Superior temporal gyrus (tissue), 1 donor: Measurements from ENCODE around the gene SDHA.
"Not testable (repeated sequence)": the region's sequence is repeated elsewhere in the genome, so short reads cannot be mapped to it uniquely, and the experiment has no call there.

Experiments
- DNase-seq: peaks from one replicate; pipeline ENCODE4 v3.0.0-alpha.2; 2016; ENCODE audit errors: extremely low spot score

Gene SDHA

DNA sequence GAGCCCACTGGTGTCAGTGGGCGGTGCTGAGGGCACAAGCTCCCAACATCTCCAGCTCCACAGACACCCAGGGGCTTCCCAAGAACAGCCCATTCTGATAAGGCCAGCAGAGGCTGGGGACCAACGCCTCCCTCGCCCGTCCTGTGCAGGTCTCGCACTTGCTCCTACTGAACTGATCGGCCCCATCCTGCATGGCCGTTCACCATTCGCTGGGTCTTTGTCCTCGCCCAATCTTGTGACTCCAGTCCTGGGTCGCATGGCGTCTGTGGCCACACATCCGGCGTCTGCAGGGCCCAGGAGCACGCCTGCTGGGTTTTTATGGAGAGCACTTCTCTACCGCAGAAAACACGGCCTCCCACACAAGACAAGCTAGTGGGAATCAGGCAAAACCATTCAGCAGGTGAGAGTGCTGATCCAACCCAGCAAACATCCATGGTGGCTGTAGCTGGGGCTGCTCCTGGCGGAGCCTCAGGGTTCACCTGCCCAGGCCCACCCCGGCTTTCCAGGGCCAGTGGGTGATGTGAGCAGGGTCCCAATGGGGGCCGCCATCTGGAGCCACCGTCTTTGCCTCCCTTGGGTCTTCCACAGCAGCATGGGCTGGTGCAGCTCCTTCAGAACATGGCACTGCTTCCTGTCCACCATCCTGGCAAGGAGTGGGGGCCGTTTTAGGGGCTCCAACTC lies 19.5 kb upstream of the SDHA start:
- DNase-seq = no peak

- no peak for DNase-seq
Observed at GRCh38 chr5:199197-199949, 18.7 kb upstream of the SDHA start.

DNA sequence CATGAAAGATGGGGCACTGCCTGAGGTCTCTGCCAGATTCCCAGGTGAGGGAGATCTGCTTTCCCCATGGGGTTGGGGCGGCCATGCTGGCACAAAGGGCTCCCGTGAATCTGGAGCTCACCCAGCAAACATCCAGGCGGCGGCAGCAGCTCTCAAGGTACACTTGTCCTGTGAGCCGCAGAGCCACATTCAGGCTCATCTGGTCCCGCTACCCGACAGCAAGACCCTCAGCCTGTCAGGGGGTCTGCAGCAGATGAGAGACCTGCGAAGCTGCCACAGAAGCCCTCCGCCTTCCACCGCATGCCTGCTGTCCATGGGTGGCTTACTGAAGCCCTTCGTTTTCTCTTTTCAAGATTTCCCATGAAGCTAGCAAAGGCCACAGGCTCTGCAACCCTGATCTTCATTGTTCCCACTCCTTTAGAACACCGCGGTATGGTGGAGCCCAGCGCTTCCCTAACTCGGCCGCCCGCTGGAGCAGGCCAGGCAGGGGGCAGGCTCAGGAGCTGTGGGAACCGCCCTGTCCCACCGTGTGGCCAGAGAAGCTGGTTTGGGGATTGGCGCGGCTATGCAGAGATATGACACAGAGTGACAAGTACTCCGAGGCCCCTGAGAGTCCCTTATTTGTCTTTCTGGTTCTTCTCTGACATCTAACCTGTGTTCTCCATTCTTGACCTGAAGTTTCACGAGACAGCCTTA lies 18.0 kb upstream of the SDHA start:
- no peak for DNase-seq

DNA sequence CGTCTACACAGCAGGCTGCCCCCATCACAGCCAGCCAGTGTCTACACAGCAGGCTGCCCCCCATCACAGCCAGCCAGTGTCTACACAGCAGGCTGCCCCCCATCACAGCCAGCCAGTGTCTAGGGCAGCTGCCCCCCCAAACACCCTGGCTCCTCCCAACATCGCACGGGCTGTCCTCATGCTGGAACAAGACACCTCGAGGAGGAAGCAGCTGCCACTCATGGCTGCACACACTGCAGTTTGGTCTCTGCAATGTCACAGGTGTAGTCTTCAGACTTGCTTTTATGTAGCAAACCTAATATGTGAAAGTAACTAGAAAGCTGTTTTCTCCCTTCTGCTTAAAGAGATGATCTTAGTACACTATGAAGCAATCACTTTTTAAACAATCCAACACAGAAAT lies 17.1 kb upstream of the SDHA start:
- no peak for DNase-seq

DNA sequence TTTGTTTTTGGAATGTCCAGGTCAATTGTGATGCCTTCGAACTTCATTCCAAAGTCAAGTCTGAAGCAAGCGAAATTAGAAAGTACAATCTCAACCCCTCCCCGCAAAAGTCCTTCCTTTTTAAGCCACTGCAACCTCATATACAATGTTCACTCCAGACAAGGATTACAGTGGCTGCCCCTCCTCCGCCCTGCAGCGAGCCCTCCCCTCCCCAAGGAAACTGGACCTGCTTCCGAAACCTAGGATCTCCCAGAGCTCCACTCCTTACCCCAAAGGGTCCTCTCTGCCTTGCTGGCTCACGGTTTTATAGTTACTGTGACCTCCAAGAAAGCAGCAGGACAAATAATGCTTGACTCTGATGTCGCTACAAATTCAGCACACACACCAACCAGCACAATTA lies 16.4 kb upstream of the SDHA start:
- DNase-seq = no peak

DNA sequence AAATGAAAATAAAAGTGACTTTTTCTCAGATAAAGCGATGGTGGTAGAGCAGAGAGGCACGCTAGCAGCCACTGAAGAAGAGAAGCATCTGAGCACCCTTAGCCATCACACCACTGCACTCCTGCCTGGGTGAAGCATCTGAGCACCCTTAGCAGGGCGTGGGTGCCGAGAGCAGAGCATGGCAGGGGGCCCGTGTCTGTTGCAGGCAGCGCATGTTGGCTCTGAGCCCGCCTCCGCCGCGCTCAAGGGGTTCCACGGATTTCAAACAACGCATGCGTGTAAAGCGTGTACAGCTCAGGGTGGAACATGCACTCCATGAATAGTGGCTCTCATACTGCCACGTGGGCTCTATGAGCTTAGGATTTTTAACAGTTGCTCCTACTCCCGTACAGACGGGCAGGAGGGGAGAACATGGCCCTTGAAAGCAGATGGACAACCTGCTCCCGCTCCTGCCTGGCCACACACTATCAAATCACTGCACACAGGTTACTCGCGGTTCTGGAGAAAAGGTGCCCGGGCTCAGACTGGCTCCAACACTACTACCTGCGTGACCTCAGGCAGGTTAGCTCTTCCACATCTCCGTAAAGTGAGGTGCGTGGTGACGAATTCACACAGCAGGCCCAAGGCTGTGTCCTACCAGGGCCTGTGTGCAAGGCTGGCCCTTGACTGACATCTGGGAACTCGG lies 14.7 kb upstream of the SDHA start:
- no peak for DNase-seq

GRCh38 chr5:204001-204400 lies 14.1 kb upstream of the SDHA start:
- no peak for DNase-seq

DNA sequence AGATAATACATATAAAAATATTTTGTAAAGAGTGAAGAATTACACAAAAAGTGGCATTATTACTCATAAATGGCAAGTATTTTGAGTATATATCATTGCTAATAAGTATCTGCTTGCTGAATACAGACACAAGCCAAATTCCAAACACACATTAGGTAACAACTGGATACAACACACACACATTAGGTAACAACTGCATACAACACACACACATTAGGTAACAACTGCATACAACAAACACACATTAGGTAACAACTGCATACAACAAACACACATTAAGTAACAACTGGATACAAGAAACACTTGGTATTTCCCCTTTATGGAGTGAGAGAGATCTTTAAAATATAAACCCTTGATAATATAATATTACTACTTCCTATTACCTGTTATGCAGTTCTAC lies 13.7 kb upstream of the SDHA start:
- DNase-seq = no peak

DNA sequence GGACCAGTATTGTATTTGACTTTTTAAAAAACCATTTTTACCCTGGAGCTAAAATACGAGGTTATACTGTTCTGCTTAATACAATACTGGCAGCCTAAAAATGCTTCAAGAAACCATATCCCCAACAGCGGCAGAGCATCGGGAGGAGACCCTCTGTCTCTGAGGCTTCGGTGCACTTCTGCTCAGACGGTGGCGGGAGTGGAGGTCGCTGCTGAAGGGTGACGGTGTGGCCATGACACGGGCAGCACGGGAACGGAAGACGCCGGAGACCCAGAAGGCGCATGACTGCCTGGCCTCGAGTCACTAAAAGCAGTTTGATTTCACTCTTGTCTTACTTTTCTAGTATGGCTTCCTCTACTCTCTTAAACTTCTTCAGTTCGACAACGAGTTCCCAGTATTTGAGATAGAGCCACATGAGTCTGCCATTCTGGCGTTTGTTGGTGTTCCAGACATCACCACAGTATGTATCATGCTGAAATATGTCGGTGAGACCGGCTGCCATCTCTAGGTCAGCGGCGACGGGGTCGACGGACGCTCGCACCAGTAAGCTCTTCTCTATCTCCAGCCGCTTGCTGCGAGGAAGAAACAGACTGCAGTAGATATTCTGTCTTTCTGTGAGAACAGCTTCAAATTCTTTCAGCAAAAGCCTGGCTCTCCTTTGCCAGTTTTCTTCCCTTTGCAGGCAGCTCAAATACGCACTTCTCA lies 13.0 kb upstream of the SDHA start:
- no peak for DNase-seq

DNA sequence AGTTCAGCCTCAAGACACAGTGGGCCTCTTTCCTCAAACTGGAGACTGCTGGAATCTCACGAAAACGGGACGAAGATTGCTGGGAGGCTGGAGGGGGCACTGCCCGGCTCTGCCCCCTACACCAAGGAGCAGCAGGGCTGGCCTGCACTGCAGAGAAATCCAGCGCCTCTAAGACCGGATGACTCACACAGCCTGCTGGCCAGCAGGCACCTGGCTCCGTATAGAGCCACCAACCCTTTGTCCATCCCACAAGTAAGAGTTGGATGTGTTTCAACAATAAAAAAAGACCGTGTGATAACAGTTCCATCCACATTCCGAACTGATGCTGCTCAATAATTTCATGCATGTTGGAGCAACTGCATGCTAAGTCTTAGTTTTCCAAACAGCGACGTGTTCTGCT lies 11.7 kb upstream of the SDHA start:
- no peak for DNase-seq

- DNase-seq = no peak
Observed at GRCh38 chr5:206927-207536, 11.1 kb upstream of the SDHA start.

DNA sequence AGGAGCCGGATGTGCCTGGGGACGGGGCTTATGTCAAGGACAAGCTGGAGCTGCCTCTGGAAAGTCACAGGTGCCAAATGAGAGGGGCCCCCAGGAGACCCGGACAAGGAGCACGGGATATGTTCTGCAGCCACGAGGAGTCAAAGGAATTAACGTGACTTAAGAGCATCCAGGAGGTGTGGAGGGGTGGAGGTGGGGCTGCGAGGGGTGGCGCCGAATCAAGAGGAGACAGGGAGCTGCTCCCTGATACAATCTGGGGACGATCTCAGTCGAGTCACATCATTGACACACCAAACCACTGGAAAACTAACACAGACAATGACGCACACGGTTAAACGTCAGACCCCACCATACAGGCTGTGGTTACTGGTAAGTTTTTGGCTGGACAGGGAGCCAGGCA lies 10.5 kb upstream of the SDHA start:
- DNase-seq = no peak

DNA sequence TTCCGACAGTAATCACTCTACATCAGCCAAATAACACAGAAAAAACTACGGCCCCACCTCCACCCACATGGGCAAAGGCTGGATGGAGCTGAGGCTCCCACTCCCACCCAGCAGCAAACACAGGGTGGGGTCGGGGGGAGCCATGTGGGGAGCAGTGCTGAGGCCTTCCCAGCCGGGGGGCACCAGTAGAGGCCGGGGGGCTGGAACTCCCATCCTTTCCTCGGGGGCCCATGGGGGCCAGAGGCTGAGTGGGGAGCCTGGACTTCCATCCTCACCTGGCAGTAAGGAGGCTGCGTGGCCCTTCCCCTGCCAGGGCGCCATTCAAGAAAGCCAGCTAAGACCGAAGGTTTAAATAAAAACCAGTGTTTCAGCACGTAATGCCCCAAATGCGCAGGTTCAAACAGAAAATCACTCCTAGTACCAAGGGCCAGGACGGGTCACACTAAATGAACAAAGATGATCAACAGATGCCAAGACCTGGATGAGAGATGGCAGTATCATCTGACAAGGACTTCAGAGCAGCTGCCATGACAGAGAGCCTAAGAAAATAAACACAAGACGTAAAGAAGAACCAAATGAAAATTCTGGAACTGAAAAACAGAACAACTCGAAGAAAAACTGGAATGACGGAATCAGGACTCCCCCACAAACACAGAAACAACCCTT lies 9.5 kb upstream of the SDHA start:
- DNase-seq = no peak

DNA sequence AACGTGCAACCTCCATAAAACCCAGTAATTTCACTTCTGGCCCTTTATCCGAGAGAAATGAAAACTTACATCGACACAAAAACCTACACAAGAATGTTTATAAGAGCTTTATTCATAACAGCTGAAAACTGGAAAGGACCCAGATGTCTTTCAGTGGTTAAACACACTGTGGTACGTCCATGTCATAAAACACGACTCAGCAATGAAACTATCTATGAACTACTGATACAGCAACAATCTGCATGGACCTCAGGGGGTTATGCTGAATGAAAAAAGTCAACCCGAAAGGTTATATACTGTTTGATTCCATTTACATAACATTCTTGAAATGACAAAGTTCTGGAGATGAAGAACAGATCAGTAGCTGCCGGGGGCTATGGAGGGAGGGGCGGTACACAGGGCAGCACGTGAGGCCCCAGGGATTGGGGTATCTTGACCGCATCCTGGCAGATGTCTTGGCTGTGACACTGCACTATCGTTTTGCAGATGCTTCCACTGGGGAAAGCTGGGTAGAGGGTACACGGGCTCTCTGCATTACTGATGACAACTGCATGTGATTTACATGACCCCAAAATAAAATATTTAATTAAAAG lies 4.2 kb upstream of the SDHA start:
- no peak for DNase-seq

- not testable (repeated sequence) for DNase-seq
Observed at GRCh38 chr5:215256-215655, 2.9 kb upstream of the SDHA start.

- not testable (repeated sequence) for DNase-seq
Observed at GRCh38 chr5:216076-216475, 2.0 kb upstream of the SDHA start.

- no peak for DNase-seq
Observed at GRCh38 chr5:218457-219291, 554 bp downstream of the SDHA start.

GRCh38 chr5:219460-219863 lies 1.3 kb downstream of the SDHA start:
- peak; percentile 29 for DNase-seq

GRCh38 chr5:219991-220390 lies 1.9 kb downstream of the SDHA start:
- no peak for DNase-seq
